NCI-H2107 treated with DMSO at 0.1 percent for 48 hours (cell line): ENCODE results near the gene TNFRSF18.

Experiments used
- DNase-seq: peaks from one replicate; lab custom pipeline; 2025; ENCODE audit not compliant: unreplicated experiment; lab: John Stamatoyannopoulos, UW

TNFRSF18 gene

GRCh38 chr1:1213345-1214265 is 7.2 kb upstream of the TNFRSF18 start, which contains the start of gene TNFRSF4:
TSS of gene TNFRSF4 (minus strand) at chr1:1214153. CDS start at chr1:1214127, 26 bp downstream.
- no peak for DNase-seq

- DNase-seq: no peak
Measured at GRCh38 chr1:1212780-1213344, 6.5 kb upstream of the TNFRSF18 start.

GRCh38 chr1:1211541-1212441 is 5.4 kb upstream of the TNFRSF18 start:
- no peak for DNase-seq

GRCh38 chr1:1210726-1211540 is 4.5 kb upstream of the TNFRSF18 start:
- no peak for DNase-seq

GRCh38 chr1:1208713-1209433 is 2.5 kb upstream of the TNFRSF18 start:
- no peak for DNase-seq

- DNase-seq: no peak
Measured at GRCh38 chr1:1207571-1207892, 1.1 kb upstream of the TNFRSF18 start.

- no peak for DNase-seq
Measured at GRCh38 chr1:1206966-1207531, 657 bp upstream of the TNFRSF18 start.

- DNase-seq: no peak
Measured at GRCh38 chr1:1205769-1206375, 520 bp downstream of the TNFRSF18 start.

- DNase-seq: no peak
Measured at GRCh38 chr1:1204998-1205768, 1.2 kb downstream of the TNFRSF18 start.

- DNase-seq: no peak
Measured at GRCh38 chr1:1204425-1204920, 1.9 kb downstream of the TNFRSF18 start.

GRCh38 chr1:1203561-1204424 is 2.6 kb downstream of the TNFRSF18 start:
- DNase-seq: no peak

GRCh38 chr1:1202831-1203560 is 3.4 kb downstream of the TNFRSF18 start:
- no peak for DNase-seq

- no peak for DNase-seq
Measured at GRCh38 chr1:1200876-1201810, 5.2 kb downstream of the TNFRSF18 start.

GRCh38 chr1:1199961-1200875 is 6.2 kb downstream of the TNFRSF18 start:
- DNase-seq: no peak
